Right lobe of liver (tissue), 6 donors: Measurements from ENCODE around the gene HCK. TPM values are rescaled to one million over a fixed set of nuclear protein-coding genes. Genes with fewer than 3 reads are reported as not detected.
A peak's percentile ranks its signal among the peaks of the same experiment; 100 is the strongest.

Experiments used
- ATAC-seq, 4 donors: fragments of 200-7000 bp; cut with Tn5 transposase; one replicate each; pipeline ENCODE4 v1.9.1; 2020; ENCODE audit warnings: mild to moderate bottlenecking in 4 of 4, moderate library complexity in 4 of 4
- DNase-seq, 3 donors: peaks; one replicate each; pipeline ENCODE4 v3.0.0-alpha.2; 2020
- H3K27ac ChIP-seq, 3 donors: fragments of 200-600 bp; one replicate each; pipeline ENCODE4 v1.8.0; 2022
- H3K27me3 ChIP-seq, 2 donors: fragments of 200-600 bp; one replicate each; pipeline ENCODE4 v1.8.0; 2022
- H3K36me3 ChIP-seq, 4 donors: fragments of 200-600 bp; sonication (generic) in 1 of 4; one replicate each; pipeline versions ENCODE4 v1.5.1 to v1.8.0; 2017 to 2022; ENCODE audit warnings: control low read depth in 1 of 4
- H3K4me1 ChIP-seq, 4 donors: fragments of 200-600 bp; sonication (generic) in 1 of 4; one replicate each; pipeline versions ENCODE4 v1.5.1 to v1.8.0; 2017 to 2022; ENCODE audit warnings: control low read depth in 1 of 4
- H3K4me3 ChIP-seq, 3 donors: fragments of 200-600 bp; one replicate each; pipeline ENCODE4 v1.8.0; 2022
- H3K9me3 ChIP-seq, 4 donors: fragments of 200-600 bp; sonication (generic) in 1 of 4; one replicate each; pipeline versions ENCODE4 v1.5.1 to v1.8.0; 2017 to 2022; ENCODE audit warnings: control low read depth in 1 of 4
- POLR2A ChIP-seq: fragments of 450-650 bp; IDR thresholded peaks from one replicate; pipeline ENCODE4 v1.6.1; 2017; ENCODE audit warnings: antibody characterized with exemption, mild to moderate bottlenecking
- WGBS: methylation state at CpG from one replicate; pipeline ENCODE4 v1.1.6; 2018; ENCODE audit warnings: low coverage, low lambda C conversion rate; ENCODE audit not compliant: insufficient coverage; ENCODE audit errors: missing lambda C conversion rate; 5-methylcytosine and 5-hydroxymethylcytosine counted together
- intact Hi-C, 2 donors: fragments of 100-400 bp; cut with DNase I; formaldehyde crosslinking; loops; one replicate each; pipeline versions ENCODE4 v1.11.2 to v1.14.1; 2022
- total RNA-seq, 6 experiments: library from RNA; depleted of rRNA in 2 of 6; stranded (reverse); fragments of >200 nt in 2 of 6; fragmentation: NEBNext Ultra II Directional in 3 of 6; extraction: Animal tissue kit (Norgen Biotek cat#: 25700) in 3 of 6; gene quantifications; one replicate each; pipeline versions ENCODE4 v1.1.0 to v1.2.4, GENCODE V29; 2016 to 2023
- TF ChIP-seq, protein P1 (sequence below), 4 donors: fragments of 200-600 bp in 3 of 4; fragments of 450-650 bp in 1 of 4; IDR thresholded peaks; one replicate each; pipeline versions ENCODE4 v1.5.1 to v1.8.0; 2016 to 2022; ENCODE audit warnings: antibody characterized with exemption in 4 of 4, mild to moderate bottlenecking in 2 of 4
- donor health status: DM: no; HTN: yes; CAD: no.
- donor health status: DM: no; HTN: no; CAD: no.
- donor health status: DM: no; HTN: no; CAD: no.
- donor health status: DM: no; HTN: yes; CAD: no.
- donor health status: DM: no; HTN: yes; CAD: no.

Gene HCK
- total RNA-seq, 6 experiments from 2014 or later = 2.9 to 17.1 (median 5.6) TPM

DNA sequence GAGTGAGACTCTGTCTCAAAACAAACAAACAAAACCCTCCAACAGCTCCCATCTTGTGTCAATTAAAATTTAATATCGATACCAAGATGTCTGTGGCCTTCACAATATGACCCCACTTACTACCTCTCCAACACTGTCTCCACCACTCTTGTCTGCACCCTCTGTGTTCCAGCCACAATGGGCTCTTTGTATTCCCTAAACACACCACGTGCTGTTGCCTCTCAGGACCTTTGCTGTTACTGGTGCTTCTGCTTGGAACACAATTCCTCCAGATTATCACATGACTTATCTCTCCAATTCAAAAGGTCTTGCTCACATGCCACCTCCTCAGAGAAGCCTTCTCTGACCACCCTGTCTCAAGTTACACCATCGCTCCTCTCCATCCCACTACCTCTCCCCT is 6.0 kb upstream of the HCK start:
- no peak for ATAC-seq
- intact Hi-C loops = no loop called here
- no peak for DNase-seq
- TF ChIP-seq POLR2A = no peak
- TF ChIP-seq, protein P1, sequence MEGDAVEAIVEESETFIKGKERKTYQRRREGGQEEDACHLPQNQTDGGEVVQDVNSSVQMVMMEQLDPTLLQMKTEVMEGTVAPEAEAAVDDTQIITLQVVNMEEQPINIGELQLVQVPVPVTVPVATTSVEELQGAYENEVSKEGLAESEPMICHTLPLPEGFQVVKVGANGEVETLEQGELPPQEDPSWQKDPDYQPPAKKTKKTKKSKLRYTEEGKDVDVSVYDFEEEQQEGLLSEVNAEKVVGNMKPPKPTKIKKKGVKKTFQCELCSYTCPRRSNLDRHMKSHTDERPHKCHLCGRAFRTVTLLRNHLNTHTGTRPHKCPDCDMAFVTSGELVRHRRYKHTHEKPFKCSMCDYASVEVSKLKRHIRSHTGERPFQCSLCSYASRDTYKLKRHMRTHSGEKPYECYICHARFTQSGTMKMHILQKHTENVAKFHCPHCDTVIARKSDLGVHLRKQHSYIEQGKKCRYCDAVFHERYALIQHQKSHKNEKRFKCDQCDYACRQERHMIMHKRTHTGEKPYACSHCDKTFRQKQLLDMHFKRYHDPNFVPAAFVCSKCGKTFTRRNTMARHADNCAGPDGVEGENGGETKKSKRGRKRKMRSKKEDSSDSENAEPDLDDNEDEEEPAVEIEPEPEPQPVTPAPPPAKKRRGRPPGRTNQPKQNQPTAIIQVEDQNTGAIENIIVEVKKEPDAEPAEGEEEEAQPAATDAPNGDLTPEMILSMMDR (IDR thresholded peaks at IDR 0.05) = no peak
- Histone ChIP-seq H3K36me3 (no peaks in the 10 kb centered on the region), H3K9me3 (no peaks in the 10 kb centered on the region), H3K4me1 (no peaks in the 10 kb centered on the region), H3K4me3 (no peak overlapping the region), H3K27me3 (no peaks in the 10 kb centered on the region), H3K27ac (no peak overlapping the region)
- 54% methylated on average over 3 of the region's 3 CpGs for WGBS

GRCh38 chr20:32050324-32050841 is 1.7 kb upstream of the HCK start:
- H3K4me1 ChIP-seq = no peaks in the 10 kb centered on the region
- no peak overlapping the region for H3K27ac ChIP-seq
- intact Hi-C loops = no loop called here
- 86% methylated on average over 3 of the region's 4 CpGs for WGBS
- H3K27me3 ChIP-seq = peaks cover 0 to 12% of the 10 kb centered on the region in 2 donors
- H3K4me3 ChIP-seq = no peak overlapping the region
- ATAC-seq (no peak), DNase-seq (no peak)
- no peak for TF ChIP-seq POLR2A
- no peaks in the 10 kb centered on the region for H3K9me3 ChIP-seq
- no peaks in the 10 kb centered on the region for H3K36me3 ChIP-seq

DNA sequence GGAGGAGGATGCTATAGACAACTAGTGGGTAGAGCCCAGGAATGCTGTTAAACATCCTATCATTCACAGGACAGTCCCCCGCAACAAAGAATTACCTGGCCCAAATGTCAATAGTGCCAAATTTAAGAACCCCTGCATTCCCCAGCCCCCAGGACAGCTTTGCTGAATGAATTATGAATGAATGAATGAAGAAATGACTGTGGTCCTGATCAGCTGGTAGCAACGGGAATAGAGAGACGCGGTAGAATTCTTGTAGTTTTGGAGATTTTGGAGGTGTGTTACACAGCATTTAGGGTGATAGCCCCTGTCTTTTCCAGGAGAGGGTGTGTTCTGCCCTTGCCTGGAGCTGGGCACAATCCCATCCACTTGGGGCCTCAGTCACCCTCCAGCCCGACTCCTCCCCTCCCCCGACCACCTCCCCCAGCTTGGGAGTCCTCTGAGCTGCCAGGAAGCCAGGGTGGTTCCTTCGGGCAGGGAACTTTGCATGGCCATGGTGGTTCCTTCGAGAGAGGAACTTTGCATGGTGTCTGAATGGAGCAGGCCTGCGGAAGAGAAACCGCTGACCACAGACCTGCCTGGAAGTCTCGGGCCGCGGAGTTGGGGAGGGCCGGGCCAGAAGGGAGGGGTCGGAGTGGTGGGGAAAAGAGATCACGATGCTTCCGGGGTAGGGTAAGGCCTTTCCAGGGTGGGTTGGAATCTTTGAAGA is 1.0 kb upstream of the HCK start:
- Histone ChIP-seq H3K4me3 (no peak overlapping the region), H3K27me3 (peaks cover 0 to 12% of the 10 kb centered on the region in 2 donors), H3K4me1 (no peaks in the 10 kb centered on the region), H3K27ac (no peak overlapping the region), H3K9me3 (no peaks in the 10 kb centered on the region), H3K36me3 (no peaks in the 10 kb centered on the region)
- TF ChIP-seq POLR2A = no peak
- TF ChIP-seq, protein P1 (IDR thresholded peaks at IDR 0.05) = no peak
- intact Hi-C loops = no loop called here
- 15% methylated on average over 15 of the region's 17 CpGs for WGBS
- DNase-seq (peak; percentile 60 to 74 (median 69)), ATAC-seq (peak; percentile 60 to 70 (median 68))

GRCh38 chr20:32051720-32052089 is 337 bp upstream of the HCK start:
- 14% methylated on average over 14 of the region's 14 CpGs for WGBS
- ATAC-seq = no peak
- peaks cover 0 to 12% of the 10 kb centered on the region in 2 donors for H3K27me3 ChIP-seq
- no peaks in the 10 kb centered on the region for H3K9me3 ChIP-seq
- H3K27ac ChIP-seq = peak overlapping the region in 2 of 3 donors; percentile 18 to 45
- DNase-seq = peak in 1 of 3 donors; percentile 45
- intact Hi-C loops = no loop called here
- no peaks in the 10 kb centered on the region for H3K36me3 ChIP-seq
- H3K4me1 ChIP-seq = no peaks in the 10 kb centered on the region
- peak overlapping the region in 2 of 3 donors; percentile 31 to 42 for H3K4me3 ChIP-seq
- TF ChIP-seq POLR2A = no peak
- TF ChIP-seq, protein P1 (IDR thresholded peaks at IDR 0.05) = no peak

DNA sequence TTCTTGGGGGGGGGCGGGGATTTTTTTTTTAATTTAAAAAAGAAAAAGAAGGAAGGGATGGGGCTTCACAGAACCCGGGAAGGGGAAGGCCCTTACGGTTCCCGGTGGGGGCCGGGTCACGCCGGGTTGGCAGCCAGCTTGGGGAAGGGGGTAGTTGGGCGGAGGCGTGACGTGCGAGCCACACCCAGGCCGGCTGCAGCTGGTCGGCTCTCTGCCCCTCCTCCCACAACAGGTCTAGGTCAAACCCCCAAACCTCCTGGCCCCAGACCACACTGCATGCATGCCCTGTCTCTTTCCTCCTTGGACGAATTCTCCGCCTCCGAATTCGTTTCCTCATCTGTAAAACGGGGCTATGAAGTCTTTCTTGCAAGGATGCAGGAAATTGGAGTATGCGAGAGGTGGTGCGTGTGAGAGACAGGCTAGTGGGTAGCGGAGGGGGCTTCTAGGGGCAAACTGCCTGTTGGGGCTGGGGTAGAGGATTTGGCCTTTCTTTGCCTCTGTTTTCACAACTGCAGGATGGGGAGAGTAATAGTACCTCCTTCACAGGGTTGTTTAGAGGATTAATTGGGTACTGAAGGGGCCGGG is 828 bp downstream of the HCK start:
- Histone ChIP-seq H3K27me3 (peaks cover 0 to 12% of the 10 kb centered on the region in 2 donors), H3K4me3 (peak overlapping the region in 1 of 3 donors; percentile 42), H3K27ac (peak overlapping the region in 2 of 3 donors; percentile 41 to 51), H3K4me1 (no peaks in the 10 kb centered on the region), H3K36me3 (no peaks in the 10 kb centered on the region), H3K9me3 (no peaks in the 10 kb centered on the region)
- intact Hi-C loops = no loop called here
- WGBS = 27% methylated on average over 9 of the region's 22 CpGs
- TF ChIP-seq POLR2A = no peak
- TF ChIP-seq, protein P1 (IDR thresholded peaks at IDR 0.05) = no peak
- ATAC-seq = peak; percentile 64 to 70 (median 68)
- peak; percentile 71 to 84 (median 80) for DNase-seq
